Measurements from ENCODE around the gene PSMC1.

Gene PSMC1

GRCh38 chr14:90321891-90322290 is 65.5 kb downstream of the PSMC1 start:
- H3K36me3 Mint-ChIP-seq (ENCODE audit: insufficient read depth), result peaks cover 13% of the 10 kb centered on the region
- ATAC-seq (replicated peaks) (no peak), DNase-seq (no peak)
- no peaks in the 10 kb centered on the region for H3K9me3 Mint-ChIP-seq
- no peak overlapping the region for H3K27ac Mint-ChIP-seq
- no peaks in the 10 kb centered on the region for H3K27me3 Mint-ChIP-seq
- H3K4me1 Mint-ChIP-seq (ENCODE audit: low read depth in 2 of 2), result peaks cover 14 to 19% of the 10 kb centered on the region in 2 donors
- H3K4me3 Mint-ChIP-seq, result no peak overlapping the region

Data from effector memory CD8-positive, alpha-beta T cell (primary cell).